ENCODE results near the gene MDP1.

- TF ChIP-seq POLR2A (IDR thresholded peaks at IDR 0.05) (no peak), CTCF (IDR thresholded peaks at IDR 0.05) (no peak)
These were observed 33.6 kb upstream of the MDP1 start for GRCh38 chr14:24249230-24250021.

Data from uterus (tissue), 2 donors.